ENCODE data around the gene XBP1. TPM values are rescaled to one million over a fixed set of nuclear protein-coding genes. Genes with fewer than 3 reads are reported as not detected.
A peak's percentile ranks its signal among the peaks of the same experiment; 100 is the strongest.

XBP1 gene
- 55.6 and 67.6 TPM in 2 replicates for polyA plus RNA-seq (2012; rRNA removed)
- polyA plus RNA-seq (2012; cell fraction: cytosol; rRNA removed) = 54.5 and 55.5 TPM in 2 replicates
- polyA plus RNA-seq (2012; cell fraction: nucleus; rRNA removed) = 59.8 and 81.9 TPM in 2 replicates

GRCh38 chr22:28800308-28801041 lies at the start of gene XBP1:
Gene XBP1 (minus strand): TSS chr22:28800569.
- CTCF ChIA-PET = interaction anchor here (0.7 to 4.7 kb wide), 4 partner anchors 9 to 446 kb away, joined by 3 to 17 read pairs (median 4); partner anchors contain the start of gene CCDC117
- H4K20me1 ChIP-seq (ENCODE audit: insufficient read depth) = peaks cover 18% of the 10 kb centered on the region
- POLR2A ChIA-PET = interaction anchor here (0.6 to 2.5 kb wide), 14 partner anchors 8 to 887 kb away, joined by 3 to 13 read pairs (median 4); partner anchors contain the start of genes CCDC117 and TTC28
- WGBS (ENCODE audit: low lambda C conversion rate) = under 1% methylated on average over 22 of the region's 78 CpGs
- peak within 1 kb of the TSS; percentile 91 for H2AFZ ChIP-seq (ENCODE audit: low read depth)
- H3K4me2 ChIP-seq = peak within 1 kb of the TSS; percentile 96
- H3K27me3 ChIP-seq (ENCODE audit: insufficient read depth) = no peaks in the 10 kb centered on the region
- no peaks in the 10 kb centered on the region for H3K9me2 ChIP-seq
- H3K4me3 ChIP-seq (ENCODE audit: low read depth in 2 of 2, low read length in 1 of 2) = peak within 1 kb of the TSS; percentile 79 to 95
- peaks cover 56% of the 10 kb centered on the region for H3K79me2 ChIP-seq (ENCODE audit: insufficient read depth)
- H3F3A ChIP-seq (replicated peaks; ENCODE audit: insufficient read depth) = peaks cover 42% of the 10 kb centered on the region
- peak within 1 kb of the TSS; percentile 99 for H3K9ac ChIP-seq
- peaks cover 2 to 11% of the 10 kb centered on the region in 2 experiments; a peak in 1 of 4 replicates for H3K4me1 ChIP-seq (ENCODE audit: control insufficient read depth in 1 of 2, insufficient read depth in 2 of 2, low read depth in 1 of 2, low read length in 1 of 2)
- peaks cover 24 to 39% of the 10 kb centered on the region in 2 experiments for H3K36me3 ChIP-seq (replicated peaks in 1 of 2; ENCODE audit: control insufficient read depth in 1 of 2, insufficient read depth in 2 of 2, low read length in 1 of 2)
- peak; percentile 98 for DNase-seq
- peak within 1 kb of the TSS; percentile 87 to 99 for H3K27ac ChIP-seq (ENCODE audit: low read depth in 2 of 2, low read length in 1 of 2)
- H3K9me3 ChIP-seq = no peaks in the 10 kb centered on the region
- TF ChIP-seq TAF1 (IDR thresholded peaks at IDR 0.05; ENCODE audit: borderline replicate concordance, low read depth, low read length) = peak; percentile 77
- peak; percentile 92 for TF ChIP-seq RFX5 (IDR thresholded peaks at IDR 0.05; ENCODE audit: low read length)
- peak; percentile 79 for TF ChIP-seq POLR2AphosphoS5 (IDR thresholded peaks at IDR 0.05; ENCODE audit: low read depth, low read length)
- TF ChIP-seq FOXM1 (IDR thresholded peaks at IDR 0.05; ENCODE audit: low read depth) = no peak
- TF ChIP-seq, protein P1, sequence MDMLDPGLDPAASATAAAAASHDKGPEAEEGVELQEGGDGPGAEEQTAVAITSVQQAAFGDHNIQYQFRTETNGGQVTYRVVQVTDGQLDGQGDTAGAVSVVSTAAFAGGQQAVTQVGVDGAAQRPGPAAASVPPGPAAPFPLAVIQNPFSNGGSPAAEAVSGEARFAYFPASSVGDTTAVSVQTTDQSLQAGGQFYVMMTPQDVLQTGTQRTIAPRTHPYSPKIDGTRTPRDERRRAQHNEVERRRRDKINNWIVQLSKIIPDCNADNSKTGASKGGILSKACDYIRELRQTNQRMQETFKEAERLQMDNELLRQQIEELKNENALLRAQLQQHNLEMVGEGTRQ (IDR thresholded peaks at IDR 0.05; ENCODE audit: borderline replicate concordance, low read depth, low read length) = no peak
- TF ChIP-seq, protein P2, sequence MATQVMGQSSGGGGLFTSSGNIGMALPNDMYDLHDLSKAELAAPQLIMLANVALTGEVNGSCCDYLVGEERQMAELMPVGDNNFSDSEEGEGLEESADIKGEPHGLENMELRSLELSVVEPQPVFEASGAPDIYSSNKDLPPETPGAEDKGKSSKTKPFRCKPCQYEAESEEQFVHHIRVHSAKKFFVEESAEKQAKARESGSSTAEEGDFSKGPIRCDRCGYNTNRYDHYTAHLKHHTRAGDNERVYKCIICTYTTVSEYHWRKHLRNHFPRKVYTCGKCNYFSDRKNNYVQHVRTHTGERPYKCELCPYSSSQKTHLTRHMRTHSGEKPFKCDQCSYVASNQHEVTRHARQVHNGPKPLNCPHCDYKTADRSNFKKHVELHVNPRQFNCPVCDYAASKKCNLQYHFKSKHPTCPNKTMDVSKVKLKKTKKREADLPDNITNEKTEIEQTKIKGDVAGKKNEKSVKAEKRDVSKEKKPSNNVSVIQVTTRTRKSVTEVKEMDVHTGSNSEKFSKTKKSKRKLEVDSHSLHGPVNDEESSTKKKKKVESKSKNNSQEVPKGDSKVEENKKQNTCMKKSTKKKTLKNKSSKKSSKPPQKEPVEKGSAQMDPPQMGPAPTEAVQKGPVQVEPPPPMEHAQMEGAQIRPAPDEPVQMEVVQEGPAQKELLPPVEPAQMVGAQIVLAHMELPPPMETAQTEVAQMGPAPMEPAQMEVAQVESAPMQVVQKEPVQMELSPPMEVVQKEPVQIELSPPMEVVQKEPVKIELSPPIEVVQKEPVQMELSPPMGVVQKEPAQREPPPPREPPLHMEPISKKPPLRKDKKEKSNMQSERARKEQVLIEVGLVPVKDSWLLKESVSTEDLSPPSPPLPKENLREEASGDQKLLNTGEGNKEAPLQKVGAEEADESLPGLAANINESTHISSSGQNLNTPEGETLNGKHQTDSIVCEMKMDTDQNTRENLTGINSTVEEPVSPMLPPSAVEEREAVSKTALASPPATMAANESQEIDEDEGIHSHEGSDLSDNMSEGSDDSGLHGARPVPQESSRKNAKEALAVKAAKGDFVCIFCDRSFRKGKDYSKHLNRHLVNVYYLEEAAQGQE (IDR thresholded peaks at IDR 0.05; ENCODE audit: low read depth, low read length) = 0 out of 2 replicates have a peak, but pooled peaks have one; percentile 47
- no peak for TF ChIP-seq NFIC (IDR thresholded peaks at IDR 0.05; ENCODE audit: borderline replicate concordance)
- TF ChIP-seq FOXJ3 (CRISPR knock-in tag; IDR thresholded peaks at IDR 0.05) = no peak
- no peak for TF ChIP-seq MEF2A (IDR thresholded peaks at IDR 0.05; ENCODE audit: borderline replicate concordance, low read depth)
- no peak for TF ChIP-seq JUND (IDR thresholded peaks at IDR 0.05)
- peak; percentile 94 for TF ChIP-seq MXI1 (IDR thresholded peaks at IDR 0.05; ENCODE audit: low read depth, low read length)
- no peak for TF ChIP-seq ZBTB33 (IDR thresholded peaks at IDR 0.05; ENCODE audit: borderline replicate concordance, low read depth)
- TF ChIP-seq TEAD4 (IDR thresholded peaks at IDR 0.05; ENCODE audit: borderline replicate concordance, insufficient read depth) = no peak
- no peak; the same call in 1 of the 2 replicates for TF ChIP-seq SIN3A (IDR thresholded peaks at IDR 0.05; ENCODE audit: borderline replicate concordance, low read depth, low read length)
- TF ChIP-seq RAD21 (IDR thresholded peaks at IDR 0.05; ENCODE audit: low read length) = no peak
- TF ChIP-seq SMC3 (IDR thresholded peaks at IDR 0.05; ENCODE audit: low read depth, low read length) = no peak
- no peak for TF ChIP-seq TCF12 (IDR thresholded peaks at IDR 0.05)
- TF ChIP-seq YY1 (IDR thresholded peaks at IDR 0.05; ENCODE audit: low read depth) = peak; percentile 55; the same call in 1 of the 2 replicates
- TF ChIP-seq, protein P3, sequence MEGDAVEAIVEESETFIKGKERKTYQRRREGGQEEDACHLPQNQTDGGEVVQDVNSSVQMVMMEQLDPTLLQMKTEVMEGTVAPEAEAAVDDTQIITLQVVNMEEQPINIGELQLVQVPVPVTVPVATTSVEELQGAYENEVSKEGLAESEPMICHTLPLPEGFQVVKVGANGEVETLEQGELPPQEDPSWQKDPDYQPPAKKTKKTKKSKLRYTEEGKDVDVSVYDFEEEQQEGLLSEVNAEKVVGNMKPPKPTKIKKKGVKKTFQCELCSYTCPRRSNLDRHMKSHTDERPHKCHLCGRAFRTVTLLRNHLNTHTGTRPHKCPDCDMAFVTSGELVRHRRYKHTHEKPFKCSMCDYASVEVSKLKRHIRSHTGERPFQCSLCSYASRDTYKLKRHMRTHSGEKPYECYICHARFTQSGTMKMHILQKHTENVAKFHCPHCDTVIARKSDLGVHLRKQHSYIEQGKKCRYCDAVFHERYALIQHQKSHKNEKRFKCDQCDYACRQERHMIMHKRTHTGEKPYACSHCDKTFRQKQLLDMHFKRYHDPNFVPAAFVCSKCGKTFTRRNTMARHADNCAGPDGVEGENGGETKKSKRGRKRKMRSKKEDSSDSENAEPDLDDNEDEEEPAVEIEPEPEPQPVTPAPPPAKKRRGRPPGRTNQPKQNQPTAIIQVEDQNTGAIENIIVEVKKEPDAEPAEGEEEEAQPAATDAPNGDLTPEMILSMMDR (IDR thresholded peaks at IDR 0.05) = no peak
- no peak for TF ChIP-seq EZH2phosphoT487 (IDR thresholded peaks at IDR 0.05; ENCODE audit: borderline replicate concordance, low read depth)
- peak; percentile 59 for TF ChIP-seq CHD2 (IDR thresholded peaks at IDR 0.05; ENCODE audit: low read length, partially characterized antibody)
